Measurements from ENCODE around the gene HOMER1. TPM values are rescaled to one million over a fixed set of nuclear protein-coding genes. Genes with fewer than 3 reads are reported as not detected.
A peak's percentile ranks its signal among the peaks of the same experiment; 100 is the strongest.

Gene HOMER1, protein sequence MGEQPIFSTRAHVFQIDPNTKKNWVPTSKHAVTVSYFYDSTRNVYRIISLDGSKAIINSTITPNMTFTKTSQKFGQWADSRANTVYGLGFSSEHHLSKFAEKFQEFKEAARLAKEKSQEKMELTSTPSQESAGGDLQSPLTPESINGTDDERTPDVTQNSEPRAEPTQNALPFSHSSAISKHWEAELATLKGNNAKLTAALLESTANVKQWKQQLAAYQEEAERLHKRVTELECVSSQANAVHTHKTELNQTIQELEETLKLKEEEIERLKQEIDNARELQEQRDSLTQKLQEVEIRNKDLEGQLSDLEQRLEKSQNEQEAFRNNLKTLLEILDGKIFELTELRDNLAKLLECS
- 33.9 TPM for total RNA-seq

DNA sequence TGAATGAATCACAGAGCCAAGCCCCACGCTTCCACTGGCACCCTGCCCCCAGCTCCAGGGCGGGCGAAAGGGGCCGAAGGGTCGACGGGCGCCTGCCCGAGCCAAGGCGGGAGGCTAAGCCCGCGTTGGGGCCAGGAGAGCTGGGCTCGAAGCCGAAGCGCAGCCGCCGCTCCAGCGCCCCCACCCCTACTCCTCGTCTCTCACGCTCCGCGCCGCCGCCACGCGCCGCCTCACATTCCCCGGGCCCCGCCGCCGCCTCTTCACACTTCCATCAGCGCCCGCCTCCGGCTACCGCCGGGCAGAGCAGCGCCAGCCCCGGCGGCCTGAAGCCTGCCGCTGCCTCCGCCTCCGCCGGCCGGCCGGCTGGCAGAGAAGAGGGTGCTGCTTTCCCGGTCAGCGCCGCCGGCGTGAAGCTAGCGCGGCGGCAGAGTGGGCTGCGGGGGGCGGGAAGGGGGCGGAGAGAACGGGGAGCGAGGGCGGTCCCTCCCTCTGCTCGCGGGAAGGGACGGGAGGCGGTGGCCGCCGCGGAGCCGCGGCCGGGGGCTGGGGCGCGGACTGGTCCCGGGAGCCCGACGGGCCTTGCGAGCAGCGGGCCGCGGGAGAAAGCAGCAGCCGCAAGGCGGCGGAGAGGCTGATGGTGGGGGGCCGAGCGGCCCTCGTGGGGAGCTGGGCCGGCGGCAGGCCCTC lies at the start of gene HOMER1:
TSS of gene HOMER1 (minus strand) at position 431 of the 687 bp plus-strand sequence. CDS start 1,360 bp downstream, outside the sequence.
- Histone ChIP-seq H3K9me3 (ENCODE audit: control insufficient read depth in 3 of 3, low read length in 3 of 3) (no peaks in the 10 kb centered on the region), H3K27me3 (ENCODE audit: control insufficient read depth in 3 of 3, insufficient read depth in 3 of 3, low read length in 3 of 3) (no peaks in the 10 kb centered on the region), H3K4me3 (ENCODE audit: low read length in 3 of 3) (peak within 1 kb of the TSS; percentile 70 to 90 (median 89)), H3K27ac (ENCODE audit: low read depth, low read length) (peak within 1 kb of the TSS; percentile 97), H3K4me1 (ENCODE audit: control insufficient read depth in 3 of 3, insufficient read depth in 3 of 3, low read length in 3 of 3) (peaks cover 9 to 15% (median 12%) of the 10 kb centered on the region in 3 donors), H3K36me3 (ENCODE audit: control insufficient read depth in 3 of 3, insufficient read depth in 3 of 3, low read length in 3 of 3) (no peaks in the 10 kb centered on the region), H3K9ac (ENCODE audit: low read depth in 1 of 3, low read length in 3 of 3) (peak within 1 kb of the TSS; percentile 88 to 93 (median 89))

DNA sequence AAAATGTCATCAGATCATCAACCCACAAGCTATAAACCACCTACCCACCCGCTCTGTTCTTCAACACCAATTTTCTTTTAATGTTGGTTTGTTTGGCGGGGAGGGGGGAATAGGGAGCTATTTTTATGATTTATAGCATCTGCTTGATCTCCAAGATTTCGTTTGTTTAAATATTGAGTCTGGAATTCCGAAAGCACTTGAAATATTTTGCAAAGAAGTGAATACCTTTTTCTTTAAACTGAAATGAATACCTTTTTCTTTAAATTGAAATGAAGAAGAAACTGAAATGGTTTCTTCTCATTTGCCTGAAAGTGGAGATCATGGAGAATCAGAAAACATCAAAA lies 49.3 kb upstream of the HOMER1 start:
- Histone ChIP-seq H3K9me3 (ENCODE audit: control insufficient read depth in 3 of 3, low read length in 3 of 3) (no peaks in the 10 kb centered on the region), H3K4me1 (ENCODE audit: control insufficient read depth in 3 of 3, insufficient read depth in 3 of 3, low read length in 3 of 3) (peaks cover 0 to 9% (median 3%) of the 10 kb centered on the region in 3 donors), H3K27ac (ENCODE audit: low read depth, low read length) (no peak overlapping the region), H3K4me3 (ENCODE audit: low read length in 3 of 3) (no peak overlapping the region), H3K27me3 (ENCODE audit: control insufficient read depth in 3 of 3, insufficient read depth in 3 of 3, low read length in 3 of 3) (no peaks in the 10 kb centered on the region), H3K36me3 (ENCODE audit: control insufficient read depth in 3 of 3, insufficient read depth in 3 of 3, low read length in 3 of 3) (no peaks in the 10 kb centered on the region), H3K9ac (ENCODE audit: low read depth in 1 of 3, low read length in 3 of 3) (no peak overlapping the region)

DNA sequence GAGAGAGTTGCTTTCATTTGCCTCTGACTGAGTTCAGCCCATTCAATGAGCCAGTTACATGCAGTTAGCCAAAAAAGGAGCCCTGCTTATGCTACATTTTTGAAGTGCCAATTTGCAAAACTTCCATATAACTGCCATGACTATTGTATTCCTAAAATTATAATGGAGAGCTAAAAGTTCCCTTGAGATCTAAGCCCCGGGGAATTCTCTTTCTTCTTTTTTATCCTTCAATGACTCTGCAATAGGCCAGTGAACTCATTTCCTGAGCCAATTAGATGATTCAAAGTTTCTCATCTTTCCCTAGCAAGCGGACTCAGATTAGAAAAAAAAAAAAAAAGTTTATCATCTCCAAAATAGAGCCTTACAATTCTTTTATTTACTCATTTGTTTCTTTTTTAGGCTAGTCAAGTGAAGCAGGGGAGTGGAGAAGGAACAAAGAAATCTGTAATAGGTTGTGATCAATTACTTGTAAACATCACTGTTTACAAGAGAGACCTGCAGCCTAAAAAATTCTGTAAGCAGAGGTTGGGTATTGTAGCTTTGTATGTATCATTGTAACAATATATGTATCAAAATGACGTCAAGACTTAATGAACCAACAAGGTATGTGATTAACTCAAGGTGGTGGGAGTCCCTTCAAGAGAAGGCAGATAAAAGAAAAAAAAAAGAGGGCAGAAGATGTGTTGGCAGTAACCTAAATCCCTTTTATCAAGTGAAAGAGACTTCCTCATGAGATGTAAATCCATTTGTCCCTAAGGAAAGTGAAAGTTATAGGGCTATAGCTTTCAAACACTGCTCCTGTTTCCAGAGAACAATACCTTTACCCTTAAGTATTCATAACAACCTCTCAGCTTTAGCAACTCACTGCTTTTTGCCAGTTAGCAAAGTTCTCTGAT lies 48.7 kb upstream of the HOMER1 start:
- Histone ChIP-seq H3K27ac (ENCODE audit: low read depth, low read length) (no peak overlapping the region), H3K9ac (ENCODE audit: low read depth in 1 of 3, low read length in 3 of 3) (no peak overlapping the region), H3K4me1 (ENCODE audit: control insufficient read depth in 3 of 3, insufficient read depth in 3 of 3, low read length in 3 of 3) (peaks cover 0 to 9% (median 3%) of the 10 kb centered on the region in 3 donors), H3K36me3 (ENCODE audit: control insufficient read depth in 3 of 3, insufficient read depth in 3 of 3, low read length in 3 of 3) (no peaks in the 10 kb centered on the region), H3K4me3 (ENCODE audit: low read length in 3 of 3) (no peak overlapping the region), H3K27me3 (ENCODE audit: control insufficient read depth in 3 of 3, insufficient read depth in 3 of 3, low read length in 3 of 3) (no peaks in the 10 kb centered on the region), H3K9me3 (ENCODE audit: control insufficient read depth in 3 of 3, low read length in 3 of 3) (no peaks in the 10 kb centered on the region)

DNA sequence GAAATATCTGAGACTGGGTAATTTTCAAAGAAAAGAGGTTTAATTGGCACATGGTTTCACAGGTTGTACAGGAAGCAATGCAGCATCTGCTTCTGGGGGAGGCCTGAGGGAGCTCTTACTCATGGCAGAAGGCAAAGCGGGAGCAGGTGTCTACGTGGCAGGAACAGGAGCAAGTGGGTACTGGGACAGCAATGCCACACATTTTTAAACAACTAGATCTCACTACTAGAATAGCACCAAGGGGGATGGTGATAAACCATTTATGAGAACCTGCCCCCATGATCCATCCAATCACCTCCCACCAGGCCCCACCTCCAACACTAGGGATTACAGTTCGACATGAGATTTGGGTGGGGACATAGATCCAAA lies 47.6 kb upstream of the HOMER1 start:
- Histone ChIP-seq H3K9me3 (ENCODE audit: control insufficient read depth in 3 of 3, low read length in 3 of 3) (no peaks in the 10 kb centered on the region), H3K36me3 (ENCODE audit: control insufficient read depth in 3 of 3, insufficient read depth in 3 of 3, low read length in 3 of 3) (no peaks in the 10 kb centered on the region), H3K4me1 (ENCODE audit: control insufficient read depth in 3 of 3, insufficient read depth in 3 of 3, low read length in 3 of 3) (peaks cover 0 to 9% (median 3%) of the 10 kb centered on the region in 3 donors), H3K27ac (ENCODE audit: low read depth, low read length) (no peak overlapping the region), H3K27me3 (ENCODE audit: control insufficient read depth in 3 of 3, insufficient read depth in 3 of 3, low read length in 3 of 3) (no peaks in the 10 kb centered on the region), H3K4me3 (ENCODE audit: low read length in 3 of 3) (no peak overlapping the region), H3K9ac (ENCODE audit: low read depth in 1 of 3, low read length in 3 of 3) (no peak overlapping the region)

DNA sequence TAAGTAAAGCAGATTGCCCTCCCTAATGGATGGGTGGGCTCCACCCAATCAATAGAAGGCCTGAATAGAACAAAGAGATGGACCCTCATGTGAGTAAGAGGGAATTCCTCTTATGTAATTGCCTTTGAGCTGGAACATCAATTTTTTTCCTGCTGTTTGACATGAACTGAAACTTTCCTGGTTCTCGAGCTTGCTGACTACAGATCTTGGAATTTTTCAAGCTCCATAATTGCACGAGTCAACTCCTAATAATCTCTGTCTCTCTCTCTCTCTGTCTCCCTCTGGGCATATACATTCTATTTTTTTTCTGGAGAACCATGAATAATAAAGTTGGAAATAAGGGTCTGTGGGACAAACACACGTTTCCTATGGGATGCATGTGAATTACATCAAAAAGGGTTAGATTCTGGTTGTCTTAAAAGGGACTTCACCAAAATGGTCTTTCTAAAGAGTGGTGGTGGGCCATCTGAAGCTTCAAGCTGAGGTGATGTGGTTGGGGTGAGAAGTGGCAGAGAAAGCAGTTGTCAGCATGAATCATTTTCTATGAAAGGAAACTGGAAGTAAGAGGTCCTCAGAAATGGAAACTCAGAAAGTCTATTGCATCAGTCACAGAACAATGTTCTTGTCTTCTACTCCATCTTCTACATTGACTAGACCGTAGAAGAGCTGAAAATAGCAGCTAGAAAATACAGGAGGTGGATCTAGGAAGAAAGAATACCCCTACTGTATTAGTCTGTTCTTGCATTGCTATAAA lies 47.0 kb upstream of the HOMER1 start:
- no peaks in the 10 kb centered on the region for H3K27me3 ChIP-seq (ENCODE audit: control insufficient read depth in 3 of 3, insufficient read depth in 3 of 3, low read length in 3 of 3)
- no peaks in the 10 kb centered on the region for H3K36me3 ChIP-seq (ENCODE audit: control insufficient read depth in 3 of 3, insufficient read depth in 3 of 3, low read length in 3 of 3)
- no peak overlapping the region for H3K27ac ChIP-seq (ENCODE audit: low read depth, low read length)
- H3K9ac ChIP-seq (ENCODE audit: low read depth in 1 of 3, low read length in 3 of 3) = no peak overlapping the region
- H3K4me3 ChIP-seq (ENCODE audit: low read length in 3 of 3) = no peak overlapping the region
- no peaks in the 10 kb centered on the region for H3K9me3 ChIP-seq (ENCODE audit: control insufficient read depth in 3 of 3, low read length in 3 of 3)
- H3K4me1 ChIP-seq (ENCODE audit: control insufficient read depth in 3 of 3, insufficient read depth in 3 of 3, low read length in 3 of 3) = peaks cover 0 to 9% (median 6%) of the 10 kb centered on the region in 3 donors

DNA sequence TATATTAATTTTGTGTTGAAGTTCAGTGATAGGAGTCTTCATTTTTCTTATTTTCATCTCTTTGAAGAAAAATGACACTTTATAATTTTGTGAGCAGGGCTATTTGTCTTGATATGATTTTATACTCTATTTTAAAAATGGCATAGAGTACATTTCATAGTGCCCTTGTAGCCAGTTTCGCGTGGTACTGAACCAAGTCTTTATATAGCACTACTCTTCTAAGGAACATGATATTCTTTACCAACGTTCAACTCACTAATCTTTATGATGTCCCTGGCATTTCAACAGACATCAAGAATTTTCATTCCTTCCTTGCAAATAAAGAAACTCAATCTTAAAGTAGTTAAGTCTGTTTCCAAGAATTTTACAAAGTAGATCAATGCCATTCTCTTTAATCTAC lies 41.5 kb upstream of the HOMER1 start:
- Histone ChIP-seq H3K9me3 (ENCODE audit: control insufficient read depth in 3 of 3, low read length in 3 of 3) (no peaks in the 10 kb centered on the region), H3K9ac (ENCODE audit: low read depth in 1 of 3, low read length in 3 of 3) (peak overlapping the region in 2 of 3 donors; percentile 4 to 21), H3K27me3 (ENCODE audit: control insufficient read depth in 3 of 3, insufficient read depth in 3 of 3, low read length in 3 of 3) (no peaks in the 10 kb centered on the region), H3K4me3 (ENCODE audit: low read length in 3 of 3) (no peak overlapping the region), H3K27ac (ENCODE audit: low read depth, low read length) (no peak overlapping the region), H3K4me1 (ENCODE audit: control insufficient read depth in 3 of 3, insufficient read depth in 3 of 3, low read length in 3 of 3) (peaks cover 0 to 11% (median 6%) of the 10 kb centered on the region in 3 donors), H3K36me3 (ENCODE audit: control insufficient read depth in 3 of 3, insufficient read depth in 3 of 3, low read length in 3 of 3) (no peaks in the 10 kb centered on the region)

DNA sequence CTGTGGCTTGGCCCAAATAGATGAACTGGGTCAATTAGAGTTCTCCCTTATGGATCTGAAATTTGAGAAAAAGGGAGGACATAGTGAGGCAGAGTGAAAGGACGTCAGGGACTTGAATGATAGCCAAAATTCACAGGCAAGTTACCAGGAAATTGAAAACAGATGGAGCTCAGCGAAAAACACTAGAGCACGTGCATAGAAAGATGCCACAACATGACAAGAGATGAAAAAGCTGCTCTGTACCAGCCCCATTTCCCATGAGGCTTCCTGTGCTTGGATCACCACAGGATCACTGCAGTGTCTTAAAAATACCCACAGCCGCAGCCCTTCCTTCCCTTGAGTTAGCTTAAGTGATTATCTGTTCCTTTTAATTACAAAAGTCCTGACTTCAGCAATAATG lies 39.0 kb upstream of the HOMER1 start:
- Histone ChIP-seq H3K27me3 (ENCODE audit: control insufficient read depth in 3 of 3, insufficient read depth in 3 of 3, low read length in 3 of 3) (no peaks in the 10 kb centered on the region), H3K27ac (ENCODE audit: low read depth, low read length) (no peak overlapping the region), H3K36me3 (ENCODE audit: control insufficient read depth in 3 of 3, insufficient read depth in 3 of 3, low read length in 3 of 3) (no peaks in the 10 kb centered on the region), H3K9me3 (ENCODE audit: control insufficient read depth in 3 of 3, low read length in 3 of 3) (no peaks in the 10 kb centered on the region), H3K9ac (ENCODE audit: low read depth in 1 of 3, low read length in 3 of 3) (no peak overlapping the region), H3K4me1 (ENCODE audit: control insufficient read depth in 3 of 3, insufficient read depth in 3 of 3, low read length in 3 of 3) (peaks cover 0 to 12% (median 6%) of the 10 kb centered on the region in 3 donors), H3K4me3 (ENCODE audit: low read length in 3 of 3) (no peak overlapping the region)

DNA sequence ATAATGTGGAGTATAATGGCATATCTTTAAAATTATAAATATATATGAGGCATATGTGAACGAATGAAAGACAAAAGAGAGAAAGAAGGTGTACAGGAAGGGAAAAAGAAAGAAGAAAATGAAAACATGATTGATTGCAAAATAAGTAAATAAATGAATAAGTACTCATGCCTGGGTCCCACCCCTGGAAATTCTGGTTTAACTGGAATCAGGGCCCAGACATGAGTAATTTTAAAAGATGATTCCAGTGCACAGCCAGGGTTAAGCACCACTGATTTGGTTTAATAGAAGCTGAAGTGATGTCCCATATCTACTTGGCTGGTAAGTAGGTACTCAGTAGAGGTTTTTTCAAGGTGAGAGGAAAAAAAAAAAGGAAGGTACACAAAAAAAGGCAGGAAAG lies 34.0 kb upstream of the HOMER1 start:
- H3K4me3 ChIP-seq (ENCODE audit: low read length in 3 of 3) = peak overlapping the region in 2 of 3 donors; percentile 36 to 69
- H3K27me3 ChIP-seq (ENCODE audit: control insufficient read depth in 3 of 3, insufficient read depth in 3 of 3, low read length in 3 of 3) = no peaks in the 10 kb centered on the region
- peak overlapping the region; percentile 80 for H3K27ac ChIP-seq (ENCODE audit: low read depth, low read length)
- peak overlapping the region; percentile 47 to 83 (median 58) for H3K9ac ChIP-seq (ENCODE audit: low read depth in 1 of 3, low read length in 3 of 3)
- H3K9me3 ChIP-seq (ENCODE audit: control insufficient read depth in 3 of 3, low read length in 3 of 3) = no peaks in the 10 kb centered on the region
- peaks cover 10 to 16% (median 15%) of the 10 kb centered on the region in 3 donors for H3K4me1 ChIP-seq (ENCODE audit: control insufficient read depth in 3 of 3, insufficient read depth in 3 of 3, low read length in 3 of 3)
- no peaks in the 10 kb centered on the region for H3K36me3 ChIP-seq (ENCODE audit: control insufficient read depth in 3 of 3, insufficient read depth in 3 of 3, low read length in 3 of 3)

DNA sequence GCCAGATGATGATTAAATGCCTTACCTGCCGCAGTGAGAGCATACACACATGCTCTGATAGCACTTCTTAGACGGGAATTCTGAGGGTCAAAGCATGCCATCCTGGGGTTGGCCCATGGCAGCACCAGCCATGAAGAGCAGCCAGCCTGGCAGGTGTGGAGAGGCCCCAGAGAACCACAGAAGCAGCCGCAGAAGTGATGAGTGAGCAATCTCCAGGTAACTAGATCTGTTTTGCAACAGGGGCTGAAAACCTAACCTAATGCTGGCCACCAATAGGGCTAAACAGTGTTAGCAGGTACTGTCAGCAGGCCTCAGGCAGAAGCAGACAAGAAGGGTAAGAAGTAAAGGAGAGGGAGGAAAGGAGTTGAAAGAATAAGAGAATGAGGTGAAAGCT lies 33.5 kb upstream of the HOMER1 start:
- H3K9ac ChIP-seq (ENCODE audit: low read depth in 1 of 3, low read length in 3 of 3) = peak overlapping the region; percentile 47 to 83 (median 58)
- H3K27ac ChIP-seq (ENCODE audit: low read depth, low read length) = peak overlapping the region; percentile 80
- no peaks in the 10 kb centered on the region for H3K9me3 ChIP-seq (ENCODE audit: control insufficient read depth in 3 of 3, low read length in 3 of 3)
- no peaks in the 10 kb centered on the region for H3K36me3 ChIP-seq (ENCODE audit: control insufficient read depth in 3 of 3, insufficient read depth in 3 of 3, low read length in 3 of 3)
- peaks cover 10 to 13% (median 11%) of the 10 kb centered on the region in 3 donors for H3K4me1 ChIP-seq (ENCODE audit: control insufficient read depth in 3 of 3, insufficient read depth in 3 of 3, low read length in 3 of 3)
- H3K4me3 ChIP-seq (ENCODE audit: low read length in 3 of 3) = peak overlapping the region; percentile 36 to 69 (median 42)
- H3K27me3 ChIP-seq (ENCODE audit: control insufficient read depth in 3 of 3, insufficient read depth in 3 of 3, low read length in 3 of 3) = no peaks in the 10 kb centered on the region

Data from skeletal muscle tissue (tissue), 4 donors.